Peyer's patch (tissue), 4 donors: Measurements from ENCODE around the gene VWA1.

Source experiments
- POLR2A ChIP-seq, 2 donors: fragments of 450-650 bp; IDR thresholded peaks; one replicate each; pipeline ENCODE4 v1.5.1; 2017; ENCODE audit warnings: antibody characterized with exemption in 2 of 2, mild to moderate bottlenecking in 2 of 2, moderate library complexity in 2 of 2
- TF ChIP-seq, protein P1 (sequence below), 6 experiments: fragments of 450-650 bp in 4 of 6; fragments of 200-600 bp in 2 of 6; sonication (generic) in 1 of 6; IDR thresholded peaks; one replicate each; pipeline ENCODE4 v1.5.1; 2017 to 2019; ENCODE audit warnings: antibody characterized with exemption in 6 of 6, mild to moderate bottlenecking in 3 of 6, moderate library complexity in 1 of 6

DNA sequence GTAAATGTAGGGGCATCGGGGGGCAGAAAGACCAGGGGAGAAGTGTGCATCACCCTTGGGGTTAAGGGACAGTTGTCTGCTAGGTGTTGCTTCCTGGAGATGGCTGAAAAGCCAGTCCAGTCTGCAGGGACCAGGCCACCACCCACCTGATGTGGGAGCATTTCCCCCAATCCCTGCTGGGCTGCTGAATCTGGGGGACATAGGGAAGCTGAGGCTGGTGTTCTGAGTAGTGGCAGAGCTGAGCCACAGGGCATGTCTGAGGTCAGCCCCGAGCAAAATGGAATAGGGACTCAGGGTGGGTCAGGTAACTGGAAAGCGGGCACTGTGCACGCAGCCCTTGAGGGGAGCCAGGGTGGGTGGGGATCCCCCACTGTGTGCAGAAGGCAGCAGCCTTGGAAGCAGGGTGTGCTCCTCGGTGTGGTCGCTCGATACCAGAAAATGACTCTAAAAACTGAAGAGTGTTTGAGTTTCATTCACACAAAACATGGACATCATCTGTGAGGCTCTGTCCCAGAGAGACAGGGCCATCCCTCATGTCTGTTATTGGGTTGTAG, 34.0 kb upstream of the VWA1 start:
- TF ChIP-seq, protein P1, sequence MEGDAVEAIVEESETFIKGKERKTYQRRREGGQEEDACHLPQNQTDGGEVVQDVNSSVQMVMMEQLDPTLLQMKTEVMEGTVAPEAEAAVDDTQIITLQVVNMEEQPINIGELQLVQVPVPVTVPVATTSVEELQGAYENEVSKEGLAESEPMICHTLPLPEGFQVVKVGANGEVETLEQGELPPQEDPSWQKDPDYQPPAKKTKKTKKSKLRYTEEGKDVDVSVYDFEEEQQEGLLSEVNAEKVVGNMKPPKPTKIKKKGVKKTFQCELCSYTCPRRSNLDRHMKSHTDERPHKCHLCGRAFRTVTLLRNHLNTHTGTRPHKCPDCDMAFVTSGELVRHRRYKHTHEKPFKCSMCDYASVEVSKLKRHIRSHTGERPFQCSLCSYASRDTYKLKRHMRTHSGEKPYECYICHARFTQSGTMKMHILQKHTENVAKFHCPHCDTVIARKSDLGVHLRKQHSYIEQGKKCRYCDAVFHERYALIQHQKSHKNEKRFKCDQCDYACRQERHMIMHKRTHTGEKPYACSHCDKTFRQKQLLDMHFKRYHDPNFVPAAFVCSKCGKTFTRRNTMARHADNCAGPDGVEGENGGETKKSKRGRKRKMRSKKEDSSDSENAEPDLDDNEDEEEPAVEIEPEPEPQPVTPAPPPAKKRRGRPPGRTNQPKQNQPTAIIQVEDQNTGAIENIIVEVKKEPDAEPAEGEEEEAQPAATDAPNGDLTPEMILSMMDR (IDR thresholded peaks at IDR 0.05) = no peak
- TF ChIP-seq POLR2A (IDR thresholded peaks at IDR 0.05) = no peak
